Prostate gland (tissue), 2 donors: ENCODE measurements around the gene HEPACAM. TPM values are rescaled to one million over a fixed set of nuclear protein-coding genes. Genes with fewer than 3 reads are reported as not detected.
A peak's percentile ranks its signal among the peaks of the same experiment; 100 is the strongest.

Source experiments
- DNase-seq: peaks from one replicate; pipeline ENCODE4 v3.0.0-alpha.2; 2019; ENCODE audit warnings: low spot score
- H3K27ac ChIP-seq, 2 donors: fragments of 200-600 bp; sonication (generic); 2 replicates each; pipeline ENCODE4 v1.5.1; 2017 to 2019
- H3K27me3 ChIP-seq: fragments of 200-600 bp; sonication (generic); replicated peaks from 2 replicates; pipeline ENCODE4 v1.5.1; 2019; ENCODE audit not compliant: insufficient read depth
- H3K36me3 ChIP-seq, 2 donors: fragments of 200-600 bp; sonication (generic); 1 replicate in 1 of 2; 2 replicates in 1 of 2; pipeline versions ENCODE4 v1.5.1 to v1.8.1; 2017 to 2019
- H3K4me1 ChIP-seq: fragments of 200-600 bp; sonication (generic); replicated peaks from 2 replicates; pipeline ENCODE4 v1.5.1; 2019
- H3K4me3 ChIP-seq, 2 donors: fragments of 200-600 bp; sonication (generic); 2 replicates each; pipeline ENCODE4 v1.5.1; 2017 to 2019
- H3K9me3 ChIP-seq: fragments of 200-600 bp; sonication (generic); 2 replicates; pipeline ENCODE4 v1.5.1; 2017
- POLR2A ChIP-seq: fragments of 450-650 bp; IDR thresholded peaks from one replicate; pipeline ENCODE4 v1.6.1; 2016; ENCODE audit warnings: antibody characterized with exemption, mild to moderate bottlenecking
- POLR2AphosphoS5 ChIP-seq: sonication (generic); formaldehyde crosslinking; IDR thresholded peaks from one replicate; pipeline ENCODE4 v1.6.1; 2017; ENCODE audit warnings: antibody characterized with exemption
- WGBS: methylation state at CpG from one replicate; pipeline ENCODE4 v1.1.5; 2018; 5-methylcytosine and 5-hydroxymethylcytosine counted together
- intact Hi-C: fragments of 100-400 bp; cut with DNase I; formaldehyde crosslinking; loops from one replicate; pipeline ENCODE4 v1.14.2; 2022
- total RNA-seq, 2 donors: library from RNA; depleted of rRNA; stranded (reverse); fragments of >200 nt; gene quantifications; one replicate each; pipeline ENCODE4 v1.1.0, GENCODE V29; 2016
- TF ChIP-seq, protein P1 (sequence below), 4 experiments: fragments of 200-600 bp in 2 of 4; fragments of 450-650 bp in 2 of 4; sonication (generic) in 2 of 4; IDR thresholded peaks; 1 replicate in 3 of 4; 2 replicates in 1 of 4; pipeline ENCODE4 v1.5.1; 2016 to 2019; ENCODE audit warnings: antibody characterized with exemption in 4 of 4, mild to moderate bottlenecking in 2 of 4, moderate library complexity in 2 of 4

Gene HEPACAM
- total RNA-seq, 2 donors from 2014 or later: 0.27 TPM; not detected in 1

DNA sequence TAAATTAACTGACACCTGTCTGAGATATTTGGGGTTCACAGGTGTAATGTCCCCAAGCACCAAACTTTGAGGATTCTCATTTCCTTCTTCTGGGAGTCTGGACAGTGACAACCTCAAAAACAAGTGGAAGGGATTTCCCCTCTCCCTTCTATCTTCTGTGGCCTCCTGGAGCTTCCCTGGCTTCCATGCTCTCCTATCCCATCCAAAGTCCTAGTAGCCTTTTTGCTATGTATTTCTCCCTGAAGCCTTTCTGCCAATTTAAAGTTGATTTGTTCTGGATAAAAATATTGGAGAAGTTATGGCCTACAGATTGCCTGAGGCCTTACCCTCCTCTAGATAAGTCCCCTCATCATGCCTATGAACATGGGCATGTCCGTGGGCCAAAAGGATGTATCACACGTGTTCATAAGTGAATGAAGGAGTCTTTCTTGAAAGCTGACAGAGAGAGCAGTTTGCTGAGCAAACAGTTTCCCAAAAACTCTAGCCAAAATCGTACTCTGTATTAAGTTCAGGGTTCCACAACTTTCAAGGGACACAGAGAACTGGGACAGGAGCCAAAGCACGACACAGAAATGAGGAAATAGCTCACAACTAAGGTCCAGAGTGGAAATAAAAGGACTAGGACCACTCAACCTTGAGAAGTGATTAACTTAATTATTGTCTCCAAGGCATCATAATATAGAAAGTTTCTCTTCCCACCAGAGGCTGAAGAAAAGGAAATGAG lies 6.7 kb downstream of the HEPACAM start:
- H3K27ac ChIP-seq: no peak overlapping the region
- no peaks in the 10 kb centered on the region for H3K27me3 ChIP-seq
- no peaks in the 10 kb centered on the region for H3K4me1 ChIP-seq
- intact Hi-C loops: no loop called here
- H3K4me3 ChIP-seq: no peak overlapping the region
- no peak for DNase-seq
- H3K9me3 ChIP-seq: no peaks in the 10 kb centered on the region
- no peaks in the 10 kb centered on the region for H3K36me3 ChIP-seq
- 36% methylated on average over 4 of the region's 4 CpGs for WGBS
- TF ChIP-seq POLR2AphosphoS5 (no peak), POLR2A (no peak)
- TF ChIP-seq, protein P1, sequence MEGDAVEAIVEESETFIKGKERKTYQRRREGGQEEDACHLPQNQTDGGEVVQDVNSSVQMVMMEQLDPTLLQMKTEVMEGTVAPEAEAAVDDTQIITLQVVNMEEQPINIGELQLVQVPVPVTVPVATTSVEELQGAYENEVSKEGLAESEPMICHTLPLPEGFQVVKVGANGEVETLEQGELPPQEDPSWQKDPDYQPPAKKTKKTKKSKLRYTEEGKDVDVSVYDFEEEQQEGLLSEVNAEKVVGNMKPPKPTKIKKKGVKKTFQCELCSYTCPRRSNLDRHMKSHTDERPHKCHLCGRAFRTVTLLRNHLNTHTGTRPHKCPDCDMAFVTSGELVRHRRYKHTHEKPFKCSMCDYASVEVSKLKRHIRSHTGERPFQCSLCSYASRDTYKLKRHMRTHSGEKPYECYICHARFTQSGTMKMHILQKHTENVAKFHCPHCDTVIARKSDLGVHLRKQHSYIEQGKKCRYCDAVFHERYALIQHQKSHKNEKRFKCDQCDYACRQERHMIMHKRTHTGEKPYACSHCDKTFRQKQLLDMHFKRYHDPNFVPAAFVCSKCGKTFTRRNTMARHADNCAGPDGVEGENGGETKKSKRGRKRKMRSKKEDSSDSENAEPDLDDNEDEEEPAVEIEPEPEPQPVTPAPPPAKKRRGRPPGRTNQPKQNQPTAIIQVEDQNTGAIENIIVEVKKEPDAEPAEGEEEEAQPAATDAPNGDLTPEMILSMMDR (IDR thresholded peaks at IDR 0.05): no peak

DNA sequence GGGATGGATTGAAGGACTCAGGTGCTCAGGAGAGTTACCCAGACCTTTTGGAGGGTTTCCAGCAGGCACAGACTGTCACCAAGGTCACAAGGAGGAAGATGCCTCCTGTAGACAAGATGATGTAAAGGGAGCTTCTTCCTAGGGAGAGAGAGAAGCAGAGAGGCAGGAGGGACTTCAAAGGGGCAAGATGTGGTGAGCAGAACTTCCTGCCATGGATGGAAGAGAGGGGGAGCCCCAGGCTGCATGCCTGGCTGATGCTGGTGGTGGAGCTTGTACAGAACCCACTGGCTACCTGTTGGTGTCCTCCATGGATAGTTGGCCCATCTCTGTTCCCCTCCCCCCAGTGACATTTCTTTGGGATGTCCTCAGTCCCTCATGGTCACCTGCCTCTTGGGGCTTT lies 12.6 kb downstream of the HEPACAM start:
- no peak for DNase-seq
- intact Hi-C loops: no loop called here
- Histone ChIP-seq H3K36me3 (no peaks in the 10 kb centered on the region), H3K27me3 (no peaks in the 10 kb centered on the region), H3K4me1 (no peaks in the 10 kb centered on the region), H3K4me3 (no peak overlapping the region), H3K27ac (no peak overlapping the region), H3K9me3 (no peaks in the 10 kb centered on the region)
- TF ChIP-seq POLR2A: no peak
- TF ChIP-seq, protein P1 (IDR thresholded peaks at IDR 0.05): no peak
- TF ChIP-seq POLR2AphosphoS5: no peak

DNA sequence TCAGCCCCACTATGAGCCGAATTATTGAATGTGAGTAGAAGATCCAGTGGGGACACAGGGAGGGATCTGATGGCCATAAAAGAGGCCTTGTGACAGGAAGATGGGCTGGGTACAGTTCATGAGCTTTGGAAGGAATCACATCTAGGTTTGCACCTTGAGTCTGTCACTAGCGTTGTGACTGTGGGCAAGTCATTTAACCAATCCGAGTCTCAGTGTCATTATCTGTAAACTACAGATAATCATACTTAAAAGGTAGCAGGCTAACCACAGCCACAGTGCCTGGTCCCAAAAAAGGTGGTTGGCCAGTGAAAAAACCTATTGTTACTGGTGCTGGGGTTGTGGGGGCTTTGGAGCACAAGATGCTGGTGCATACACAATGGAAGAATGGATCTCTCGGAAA lies 13.0 kb downstream of the HEPACAM start:
- Histone ChIP-seq H3K4me1 (no peaks in the 10 kb centered on the region), H3K36me3 (no peaks in the 10 kb centered on the region), H3K9me3 (no peaks in the 10 kb centered on the region), H3K4me3 (no peak overlapping the region), H3K27me3 (no peaks in the 10 kb centered on the region), H3K27ac (no peak overlapping the region)
- WGBS: 85% methylated on average over 4 of the region's 4 CpGs
- no peak for DNase-seq
- no peak for TF ChIP-seq POLR2AphosphoS5
- TF ChIP-seq, protein P1 (IDR thresholded peaks at IDR 0.05): no peak
- no peak for TF ChIP-seq POLR2A
- intact Hi-C loops: no loop called here

DNA sequence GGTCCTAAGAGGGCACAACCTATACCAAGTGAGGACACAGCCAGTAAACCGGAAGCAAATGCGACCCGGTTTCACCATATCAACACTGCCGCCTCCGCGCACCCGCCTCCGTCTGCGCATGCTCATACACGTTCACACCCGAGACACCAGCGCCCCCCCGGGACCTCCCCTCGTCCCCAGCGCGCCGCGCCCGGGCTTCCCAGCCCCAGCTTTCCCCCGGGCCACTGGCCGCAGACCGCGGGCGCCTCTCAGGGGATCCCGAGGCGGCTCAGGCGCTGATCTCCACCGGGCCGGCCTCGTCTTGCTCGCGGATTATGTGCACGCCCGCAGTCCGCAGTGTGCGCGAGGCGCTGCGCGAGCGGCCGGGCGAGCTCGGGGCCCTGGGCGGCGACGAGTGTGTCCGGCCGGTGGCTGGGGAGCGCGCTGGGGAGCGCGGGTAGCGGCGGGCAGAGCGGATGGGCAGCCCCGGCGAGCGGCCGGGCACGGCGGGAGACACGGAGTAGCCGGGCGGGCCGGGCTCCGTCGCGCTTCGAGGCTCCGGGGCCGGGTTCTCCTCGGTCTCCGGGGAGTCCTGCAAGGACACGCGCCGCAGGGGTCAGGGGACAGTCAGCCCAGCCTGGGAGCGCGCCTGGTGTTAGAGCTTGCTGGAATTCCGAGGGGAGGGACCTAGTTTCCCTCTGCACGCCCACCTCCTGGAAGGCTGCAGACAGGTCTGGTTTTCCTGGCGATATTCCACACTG lies 14.8 kb downstream of the HEPACAM start:
- WGBS: 12% methylated on average over 47 of the region's 82 CpGs
- peak; percentile 39 for DNase-seq
- no peaks in the 10 kb centered on the region for H3K9me3 ChIP-seq
- H3K4me3 ChIP-seq: peak overlapping the region; percentile 18 to 30
- TF ChIP-seq, protein P1 (IDR thresholded peaks at IDR 0.05): no peak
- peak; percentile 36 for TF ChIP-seq POLR2AphosphoS5
- H3K27ac ChIP-seq: peak overlapping the region in 1 of 2 donors; percentile 35
- H3K36me3 ChIP-seq: no peaks in the 10 kb centered on the region
- intact Hi-C loops: no loop called here
- no peaks in the 10 kb centered on the region for H3K4me1 ChIP-seq
- H3K27me3 ChIP-seq: no peaks in the 10 kb centered on the region

DNA sequence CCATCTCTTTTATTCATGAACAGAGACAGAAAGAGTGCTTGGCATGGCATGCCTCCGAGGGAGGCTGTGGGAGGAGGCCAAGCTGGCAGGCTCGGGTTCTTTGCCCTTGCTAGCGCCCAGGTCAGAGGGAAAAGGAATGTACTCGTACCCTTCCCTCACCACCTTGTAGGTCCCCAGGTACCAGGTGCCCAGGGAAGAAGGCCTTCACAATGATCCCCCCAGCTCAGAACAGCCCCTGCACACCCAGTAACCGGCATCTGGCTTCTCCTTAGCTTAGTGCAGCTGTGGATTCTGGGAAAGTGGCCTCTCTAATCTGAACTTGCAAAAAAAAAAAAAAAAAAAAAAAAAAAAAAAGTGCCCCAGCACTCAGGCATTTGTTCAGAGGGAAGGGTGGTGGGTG lies 15.5 kb downstream of the HEPACAM start:
- no peak for DNase-seq
- WGBS: 91% methylated on average over 5 of the region's 5 CpGs
- Histone ChIP-seq H3K27ac (no peak overlapping the region), H3K4me3 (no peak overlapping the region), H3K9me3 (no peaks in the 10 kb centered on the region), H3K36me3 (no peaks in the 10 kb centered on the region), H3K27me3 (no peaks in the 10 kb centered on the region), H3K4me1 (no peaks in the 10 kb centered on the region)
- intact Hi-C loops: no loop called here
- no peak for TF ChIP-seq POLR2A
- TF ChIP-seq, protein P1 (IDR thresholded peaks at IDR 0.05): no peak
- TF ChIP-seq POLR2AphosphoS5: no peak
